ENCODE measurements around the gene RIC8A.
A peak's percentile ranks its signal among the peaks of the same experiment; 100 is the strongest.

The RIC8A gene

DNA sequence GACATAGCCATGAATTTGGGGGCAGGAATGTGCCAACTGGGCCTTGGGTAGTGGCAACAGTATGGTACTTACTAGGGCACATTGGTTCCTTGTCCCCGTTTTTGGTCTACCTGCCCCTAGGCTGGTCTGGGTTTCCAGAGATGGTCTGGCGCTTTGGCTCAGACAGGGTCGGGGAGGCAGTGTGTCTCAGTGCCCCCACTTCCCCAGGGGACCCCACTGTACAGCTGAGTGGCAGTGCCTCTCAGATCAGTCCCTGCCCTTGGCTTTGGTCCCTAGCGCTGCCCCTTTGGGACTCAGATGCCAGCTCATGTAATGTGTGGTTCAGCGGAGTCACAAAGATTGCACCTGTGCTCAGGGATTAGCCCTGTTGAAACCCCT is 3.3 kb downstream of the RIC8A start:
- no peak overlapping the region for H3K27ac ChIP-seq (ENCODE audit: low read depth, low read length)
- peak overlapping the region in 1 of 2 donors; percentile 7 for H3K4me3 ChIP-seq (ENCODE audit: low read depth in 1 of 2, low read length in 2 of 2)
- peaks cover 23 to 33% of the 10 kb centered on the region in 2 donors for H3K4me1 ChIP-seq (ENCODE audit: control insufficient read depth in 1 of 2, insufficient read depth in 2 of 2, low read length in 2 of 2)
- no peak overlapping the region for H3K9ac ChIP-seq (ENCODE audit: low read depth in 1 of 2, low read length in 2 of 2)
- no peaks in the 10 kb centered on the region for H3K9me3 ChIP-seq (ENCODE audit: control insufficient read depth in 1 of 2, low read length in 2 of 2)
- no peaks in the 10 kb centered on the region for H3K27me3 ChIP-seq (ENCODE audit: control insufficient read depth in 1 of 2, insufficient read depth in 2 of 2, low read length in 2 of 2)
- peaks cover 49 to 59% of the 10 kb centered on the region in 2 donors for H3K36me3 ChIP-seq (ENCODE audit: control insufficient read depth in 1 of 2, insufficient read depth in 2 of 2, low read length in 2 of 2)

DNA sequence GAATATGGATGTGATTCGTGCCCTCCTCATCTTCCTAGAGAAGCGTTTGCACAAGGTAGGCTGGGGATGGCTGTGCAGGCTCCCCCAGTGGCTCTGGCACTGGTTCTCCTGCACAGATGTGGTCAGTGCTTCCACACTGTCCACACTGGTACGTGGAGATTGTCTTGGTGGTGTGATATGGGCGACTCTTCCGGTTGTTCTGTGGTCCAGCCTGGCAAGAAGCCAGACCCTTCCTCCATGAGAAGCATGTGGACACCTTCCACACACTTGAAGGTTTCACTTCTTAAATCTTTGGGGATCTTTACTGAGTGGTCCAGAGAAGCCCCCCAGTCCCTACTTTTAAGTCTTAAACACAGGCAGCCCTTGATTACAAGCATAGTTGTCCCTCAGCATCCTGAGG is 3.8 kb downstream of the RIC8A start:
- H3K27ac ChIP-seq (ENCODE audit: low read depth, low read length): no peak overlapping the region

DNA sequence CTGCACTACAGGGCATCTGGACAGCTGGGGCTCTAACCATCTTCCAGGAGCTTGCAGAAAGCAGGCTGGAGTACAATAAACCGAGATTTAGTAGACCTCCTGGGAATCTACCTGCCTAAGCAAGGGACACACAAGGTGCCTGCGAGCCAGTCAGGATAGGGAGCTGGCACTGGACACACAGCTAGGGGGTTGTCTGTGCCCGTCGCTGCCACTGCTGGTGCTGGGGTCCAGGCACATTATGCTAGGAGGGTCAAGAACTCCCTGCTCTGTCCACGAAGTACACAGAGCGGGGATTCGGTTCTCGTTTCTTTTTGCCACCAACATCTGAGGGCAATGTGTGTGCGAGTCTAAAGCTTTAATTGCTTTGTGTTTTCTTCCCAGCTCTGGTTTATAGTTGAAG is 4.2 kb downstream of the RIC8A start:
- H3K9me3 ChIP-seq (ENCODE audit: control insufficient read depth in 1 of 2, low read length in 2 of 2): no peaks in the 10 kb centered on the region
- H3K27ac ChIP-seq (ENCODE audit: low read depth, low read length): no peak overlapping the region
- no peak overlapping the region for H3K9ac ChIP-seq (ENCODE audit: low read depth in 1 of 2, low read length in 2 of 2)
- no peaks in the 10 kb centered on the region for H3K27me3 ChIP-seq (ENCODE audit: control insufficient read depth in 1 of 2, insufficient read depth in 2 of 2, low read length in 2 of 2)
- peaks cover 49 to 67% of the 10 kb centered on the region in 2 donors for H3K36me3 ChIP-seq (ENCODE audit: control insufficient read depth in 1 of 2, insufficient read depth in 2 of 2, low read length in 2 of 2)
- no peak overlapping the region for H3K4me3 ChIP-seq (ENCODE audit: low read depth in 1 of 2, low read length in 2 of 2)
- H3K4me1 ChIP-seq (ENCODE audit: control insufficient read depth in 1 of 2, insufficient read depth in 2 of 2, low read length in 2 of 2): peaks cover 17 to 23% of the 10 kb centered on the region in 2 donors

More for the DNA sequence above, 3.8 kb downstream of the RIC8A start:
- Histone ChIP-seq H3K4me3 (ENCODE audit: low read depth in 1 of 2, low read length in 2 of 2) (peak overlapping the region in 1 of 2 donors; percentile 7), H3K4me1 (ENCODE audit: control insufficient read depth in 1 of 2, insufficient read depth in 2 of 2, low read length in 2 of 2) (peaks cover 18 to 28% of the 10 kb centered on the region in 2 donors), H3K36me3 (ENCODE audit: control insufficient read depth in 1 of 2, insufficient read depth in 2 of 2, low read length in 2 of 2) (peaks cover 49 to 64% of the 10 kb centered on the region in 2 donors), H3K27me3 (ENCODE audit: control insufficient read depth in 1 of 2, insufficient read depth in 2 of 2, low read length in 2 of 2) (no peaks in the 10 kb centered on the region), H3K9ac (ENCODE audit: low read depth in 1 of 2, low read length in 2 of 2) (no peak overlapping the region), H3K9me3 (ENCODE audit: control insufficient read depth in 1 of 2, low read length in 2 of 2) (no peaks in the 10 kb centered on the region)

DNA sequence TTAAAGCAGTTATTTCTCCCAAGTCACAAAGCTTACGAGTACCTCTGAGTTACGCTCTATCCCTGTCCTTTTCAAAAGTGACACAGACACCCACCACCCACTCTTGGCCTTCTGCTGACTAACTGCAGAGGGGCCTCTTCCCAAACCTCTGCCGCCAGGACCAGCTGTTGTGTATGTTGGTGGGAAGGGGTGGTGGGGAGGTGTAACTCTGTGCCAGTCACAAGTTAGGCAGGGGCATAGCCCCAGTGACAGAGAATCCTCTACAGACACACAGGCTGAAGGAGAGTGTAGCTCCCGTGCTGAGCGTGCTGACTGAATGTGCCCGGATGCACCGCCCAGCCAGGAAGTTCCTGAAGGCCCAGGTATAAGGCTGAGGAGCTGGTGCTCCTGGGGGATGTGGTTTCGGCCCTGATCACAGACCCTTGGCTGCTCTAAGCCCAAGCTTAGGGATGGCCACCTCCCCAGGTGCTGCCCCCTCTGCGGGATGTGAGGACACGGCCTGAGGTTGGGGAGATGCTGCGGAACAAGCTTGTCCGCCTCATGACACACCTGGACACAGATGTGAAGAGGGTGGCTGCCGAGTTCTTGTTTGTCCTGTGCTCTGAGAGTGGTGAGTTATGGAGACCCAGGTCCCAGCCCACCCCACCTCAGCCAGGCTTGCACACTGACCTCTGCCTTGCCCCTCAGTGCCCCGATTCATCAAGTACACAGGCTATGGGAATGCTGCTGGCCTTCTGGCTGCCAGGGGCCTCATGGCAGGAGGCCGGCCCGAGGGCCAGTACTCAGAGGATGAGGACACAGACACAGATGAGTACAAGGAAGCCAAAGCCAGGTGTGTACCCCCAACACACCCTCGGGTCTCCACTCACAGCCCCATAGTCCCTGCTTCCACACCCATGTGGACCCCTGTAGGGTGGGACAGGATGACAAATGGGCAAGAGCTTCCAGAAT is 4.9 kb downstream of the RIC8A start:
- Histone ChIP-seq H3K27ac (ENCODE audit: low read depth, low read length) (no peak overlapping the region), H3K4me1 (ENCODE audit: control insufficient read depth in 1 of 2, insufficient read depth in 2 of 2, low read length in 2 of 2) (peaks cover 17 to 23% of the 10 kb centered on the region in 2 donors), H3K9me3 (ENCODE audit: control insufficient read depth in 1 of 2, low read length in 2 of 2) (no peaks in the 10 kb centered on the region), H3K4me3 (ENCODE audit: low read depth in 1 of 2, low read length in 2 of 2) (no peak overlapping the region), H3K9ac (ENCODE audit: low read depth in 1 of 2, low read length in 2 of 2) (no peak overlapping the region), H3K36me3 (ENCODE audit: control insufficient read depth in 1 of 2, insufficient read depth in 2 of 2, low read length in 2 of 2) (peaks cover 49 to 67% of the 10 kb centered on the region in 2 donors), H3K27me3 (ENCODE audit: control insufficient read depth in 1 of 2, insufficient read depth in 2 of 2, low read length in 2 of 2) (no peaks in the 10 kb centered on the region)

DNA sequence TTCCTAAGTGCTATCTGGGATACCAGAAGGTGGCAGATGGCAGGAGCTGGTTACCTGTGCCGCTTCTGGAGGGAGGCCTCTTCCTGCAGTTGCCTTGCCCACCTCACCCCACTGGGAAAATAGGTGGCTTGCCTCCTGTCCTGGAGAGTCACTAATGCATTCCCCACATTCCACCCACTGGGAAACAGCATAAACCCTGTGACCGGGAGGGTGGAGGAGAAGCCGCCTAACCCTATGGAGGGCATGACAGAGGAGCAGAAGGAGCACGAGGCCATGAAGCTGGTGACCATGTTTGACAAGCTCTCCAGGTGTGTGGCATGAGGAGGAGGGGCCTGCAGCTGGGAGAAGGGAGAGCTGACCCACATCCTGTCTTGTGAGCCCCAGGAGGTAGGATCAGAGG is 5.6 kb downstream of the RIC8A start:
- Histone ChIP-seq H3K4me3 (ENCODE audit: low read depth in 1 of 2, low read length in 2 of 2) (no peak overlapping the region), H3K9ac (ENCODE audit: low read depth in 1 of 2, low read length in 2 of 2) (no peak overlapping the region), H3K27me3 (ENCODE audit: control insufficient read depth in 1 of 2, insufficient read depth in 2 of 2, low read length in 2 of 2) (no peaks in the 10 kb centered on the region), H3K36me3 (ENCODE audit: control insufficient read depth in 1 of 2, insufficient read depth in 2 of 2, low read length in 2 of 2) (peaks cover 49 to 71% of the 10 kb centered on the region in 2 donors), H3K4me1 (ENCODE audit: control insufficient read depth in 1 of 2, insufficient read depth in 2 of 2, low read length in 2 of 2) (peaks cover 17 to 23% of the 10 kb centered on the region in 2 donors), H3K27ac (ENCODE audit: low read depth, low read length) (no peak overlapping the region), H3K9me3 (ENCODE audit: control insufficient read depth in 1 of 2, low read length in 2 of 2) (no peaks in the 10 kb centered on the region)

DNA sequence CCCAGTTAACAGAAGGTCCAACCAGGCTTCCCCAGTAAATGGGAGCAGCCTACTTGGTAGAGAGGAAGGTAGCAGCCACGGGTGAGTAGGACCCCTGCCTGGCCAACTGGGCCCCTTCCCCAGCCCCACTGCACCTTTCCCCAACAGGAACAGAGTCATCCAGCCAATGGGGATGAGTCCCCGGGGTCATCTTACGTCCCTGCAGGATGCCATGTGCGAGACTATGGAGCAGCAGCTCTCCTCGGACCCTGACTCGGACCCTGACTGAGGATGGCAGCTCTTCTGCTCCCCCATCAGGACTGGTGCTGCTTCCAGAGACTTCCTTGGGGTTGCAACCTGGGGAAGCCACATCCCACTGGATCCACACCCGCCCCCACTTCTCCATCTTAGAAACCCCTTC is 6.6 kb downstream of the RIC8A start:
- no peaks in the 10 kb centered on the region for H3K27me3 ChIP-seq (ENCODE audit: control insufficient read depth in 1 of 2, insufficient read depth in 2 of 2, low read length in 2 of 2)
- H3K36me3 ChIP-seq (ENCODE audit: control insufficient read depth in 1 of 2, insufficient read depth in 2 of 2, low read length in 2 of 2): peaks cover 49 to 79% of the 10 kb centered on the region in 2 donors
- no peak overlapping the region for H3K4me3 ChIP-seq (ENCODE audit: low read depth in 1 of 2, low read length in 2 of 2)
- peaks cover 17 to 22% of the 10 kb centered on the region in 2 donors for H3K4me1 ChIP-seq (ENCODE audit: control insufficient read depth in 1 of 2, insufficient read depth in 2 of 2, low read length in 2 of 2)
- H3K9ac ChIP-seq (ENCODE audit: low read depth in 1 of 2, low read length in 2 of 2): no peak overlapping the region
- no peaks in the 10 kb centered on the region for H3K9me3 ChIP-seq (ENCODE audit: control insufficient read depth in 1 of 2, low read length in 2 of 2)
- H3K27ac ChIP-seq (ENCODE audit: low read depth, low read length): no peak overlapping the region

DNA sequence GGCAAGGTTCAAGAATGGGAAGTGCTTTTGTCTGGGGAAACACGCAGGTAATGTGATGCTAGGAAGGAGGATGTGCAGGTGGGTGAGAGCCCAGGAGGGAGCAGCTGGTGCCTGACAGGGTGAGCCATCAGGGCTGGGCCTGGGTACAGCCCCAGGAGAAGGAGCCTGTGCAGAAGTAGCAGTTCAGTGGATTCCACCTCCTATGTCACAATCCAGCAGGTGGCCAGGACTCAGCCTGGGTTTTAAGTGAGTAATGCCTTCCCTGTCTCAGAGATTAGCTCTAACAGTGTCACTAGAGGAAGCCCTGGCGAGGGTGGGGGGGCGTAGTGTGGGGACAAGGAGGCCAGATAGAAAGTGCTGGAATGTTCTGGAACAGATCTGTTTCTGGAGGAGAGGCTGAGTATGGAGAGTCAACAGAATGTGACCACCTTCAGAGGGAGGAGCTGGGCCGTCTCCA is 8.1 kb downstream of the RIC8A start:
- H3K9me3 ChIP-seq (ENCODE audit: control insufficient read depth in 1 of 2, low read length in 2 of 2): no peaks in the 10 kb centered on the region
- no peak overlapping the region for H3K27ac ChIP-seq (ENCODE audit: low read depth, low read length)
- H3K4me3 ChIP-seq (ENCODE audit: low read depth in 1 of 2, low read length in 2 of 2): no peak overlapping the region
- H3K36me3 ChIP-seq (ENCODE audit: control insufficient read depth in 1 of 2, insufficient read depth in 2 of 2, low read length in 2 of 2): peaks cover 44 to 73% of the 10 kb centered on the region in 2 donors
- peaks cover 5 to 6% of the 10 kb centered on the region in 2 donors for H3K4me1 ChIP-seq (ENCODE audit: control insufficient read depth in 1 of 2, insufficient read depth in 2 of 2, low read length in 2 of 2)
- H3K9ac ChIP-seq (ENCODE audit: low read depth in 1 of 2, low read length in 2 of 2): no peak overlapping the region
- no peaks in the 10 kb centered on the region for H3K27me3 ChIP-seq (ENCODE audit: control insufficient read depth in 1 of 2, insufficient read depth in 2 of 2, low read length in 2 of 2)

DNA sequence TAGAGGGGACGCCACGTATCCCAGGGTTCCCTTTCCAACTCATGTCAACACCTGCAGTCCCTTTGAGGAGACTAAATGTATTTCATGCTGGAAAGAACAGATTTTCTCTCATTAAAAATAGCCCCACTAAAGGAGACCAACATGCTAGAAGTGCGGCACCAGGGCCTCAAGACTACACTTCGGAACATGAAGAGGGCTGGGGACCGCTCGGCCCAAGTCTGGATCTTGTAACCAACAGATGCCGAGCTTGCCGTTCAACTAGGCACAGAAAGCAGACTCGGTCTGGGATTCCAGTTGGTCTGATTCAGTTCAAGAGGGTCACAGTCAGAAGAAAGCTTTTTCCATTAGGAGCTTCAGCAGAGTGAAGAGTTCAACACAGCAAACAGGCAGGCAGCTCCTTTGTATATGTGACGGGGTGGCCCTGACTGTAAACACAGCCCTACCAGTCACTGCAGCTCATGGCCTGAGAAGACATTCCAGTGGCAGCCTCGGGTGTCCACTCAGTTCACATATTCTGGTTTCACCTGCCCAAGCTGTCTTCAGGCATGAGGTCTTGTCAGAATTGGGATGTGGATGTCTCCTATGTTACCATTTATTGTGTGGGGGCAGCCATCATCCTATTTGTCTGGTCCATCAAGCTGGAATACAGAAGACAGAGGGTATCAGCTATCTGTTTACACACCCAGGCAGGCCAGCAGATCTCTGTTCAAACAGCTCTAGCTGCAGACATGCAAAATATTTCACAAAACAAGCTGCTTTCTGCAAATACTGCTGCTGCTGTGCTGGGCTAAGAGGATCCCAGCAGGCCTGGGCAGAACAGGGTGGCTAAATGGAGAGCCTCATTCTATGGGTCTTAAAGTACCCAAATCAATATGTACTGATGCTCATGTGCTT is 8.8 kb downstream of the RIC8A start:
- peaks cover 36 to 67% of the 10 kb centered on the region in 2 donors for H3K36me3 ChIP-seq (ENCODE audit: control insufficient read depth in 1 of 2, insufficient read depth in 2 of 2, low read length in 2 of 2)
- no peak overlapping the region for H3K4me3 ChIP-seq (ENCODE audit: low read depth in 1 of 2, low read length in 2 of 2)

DNA sequence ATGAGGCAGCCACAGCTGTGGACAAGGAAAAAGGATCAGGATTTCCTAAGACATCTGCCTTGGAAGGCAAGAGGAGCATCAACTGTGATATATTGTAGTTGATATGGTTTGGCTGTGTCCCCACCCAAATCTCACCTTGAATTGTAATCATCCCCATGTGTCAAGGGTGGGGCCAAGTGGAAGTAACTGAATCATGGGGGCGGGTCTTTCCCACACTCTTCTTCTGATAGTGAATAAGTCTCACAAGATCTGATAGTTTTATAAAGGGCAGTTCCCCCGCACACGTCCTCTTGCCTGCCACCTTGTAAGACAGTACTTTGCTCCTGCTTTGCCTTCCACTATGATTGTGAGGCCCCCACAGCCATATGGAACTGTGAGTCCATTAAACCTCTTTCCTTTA is 10.2 kb downstream of the RIC8A start:
- H3K9me3 ChIP-seq (ENCODE audit: control insufficient read depth in 1 of 2, low read length in 2 of 2): no peaks in the 10 kb centered on the region
- H3K27me3 ChIP-seq (ENCODE audit: control insufficient read depth in 1 of 2, insufficient read depth in 2 of 2, low read length in 2 of 2): no peaks in the 10 kb centered on the region
- peaks cover 23 to 65% of the 10 kb centered on the region in 2 donors for H3K36me3 ChIP-seq (ENCODE audit: control insufficient read depth in 1 of 2, insufficient read depth in 2 of 2, low read length in 2 of 2)
- H3K4me3 ChIP-seq (ENCODE audit: low read depth in 1 of 2, low read length in 2 of 2): no peak overlapping the region
- no peak overlapping the region for H3K9ac ChIP-seq (ENCODE audit: low read depth in 1 of 2, low read length in 2 of 2)
- no peaks in the 10 kb centered on the region for H3K4me1 ChIP-seq (ENCODE audit: control insufficient read depth in 1 of 2, insufficient read depth in 2 of 2, low read length in 2 of 2)
- H3K27ac ChIP-seq (ENCODE audit: low read depth, low read length): no peak overlapping the region

More for the DNA sequence above, 8.8 kb downstream of the RIC8A start:
- H3K9me3 ChIP-seq (ENCODE audit: control insufficient read depth in 1 of 2, low read length in 2 of 2): no peaks in the 10 kb centered on the region
- H3K27me3 ChIP-seq (ENCODE audit: control insufficient read depth in 1 of 2, insufficient read depth in 2 of 2, low read length in 2 of 2): no peaks in the 10 kb centered on the region
- H3K9ac ChIP-seq (ENCODE audit: low read depth in 1 of 2, low read length in 2 of 2): no peak overlapping the region
- H3K27ac ChIP-seq (ENCODE audit: low read depth, low read length): no peak overlapping the region
- no peaks in the 10 kb centered on the region for H3K4me1 ChIP-seq (ENCODE audit: control insufficient read depth in 1 of 2, insufficient read depth in 2 of 2, low read length in 2 of 2)
